Measurements from ENCODE around the gene PRKCA. TPM values are rescaled to one million over a fixed set of nuclear protein-coding genes. Genes with fewer than 3 reads are reported as not detected.

Gene PRKCA
- total and polyA plus RNA-seq, 10 of the 15 experiments (the other 5 are each of a cell fraction or from before 2014, with no cell fraction given) = 0.11 to 14.6 (median 0.72) TPM

DNA sequence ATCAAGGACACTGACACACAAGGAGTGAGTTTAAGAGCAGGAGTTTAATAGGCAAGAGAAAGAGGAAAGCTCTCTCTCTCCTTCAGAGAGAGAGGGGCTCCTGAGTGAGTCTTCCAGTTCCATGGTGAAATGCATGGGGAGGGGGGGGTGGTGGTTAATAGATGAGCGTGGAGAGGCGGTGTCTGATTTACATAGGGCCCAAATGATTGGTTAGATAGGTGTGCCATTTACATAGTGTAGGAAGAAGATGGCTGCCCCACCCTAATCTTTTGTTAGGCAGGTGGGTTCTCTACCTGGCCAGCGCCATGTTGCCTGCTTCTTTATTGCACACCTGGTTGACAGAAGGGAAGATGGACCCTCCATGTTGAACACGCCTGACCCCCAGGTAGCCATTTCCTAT lies 282.5 kb downstream of the PRKCA start:
- Histone ChIP-seq H2AFZ (ENCODE audit: control insufficient read depth, low read depth, low read length) (no peak overlapping the region), H4K20me1 (ENCODE audit: control insufficient read depth, insufficient read depth) (no peaks in the 10 kb centered on the region), H3K36me3 (ENCODE audit: control insufficient read depth in 2 of 2, insufficient read depth in 2 of 2, low read length in 1 of 2) (no peaks in the 10 kb centered on the region), H3K27ac (ENCODE audit: control insufficient read depth, insufficient read depth) (no peak overlapping the region), H3K4me2 (ENCODE audit: control insufficient read depth, insufficient read depth) (no peak overlapping the region), H3K9me3 (replicated peaks; ENCODE audit: control insufficient read depth, insufficient read depth, low read length) (no peaks in the 10 kb centered on the region), H3K4me3 (no peak overlapping the region), H3K9ac (ENCODE audit: control insufficient read depth, insufficient read depth, low read length) (no peak overlapping the region), H3K27me3 (replicated peaks in 1 of 2; ENCODE audit: control insufficient read depth in 2 of 2, insufficient read depth in 2 of 2, low read length in 1 of 2) (no peaks in the 10 kb centered on the region), H3K79me2 (ENCODE audit: control insufficient read depth, insufficient read depth, low read length) (no peaks in the 10 kb centered on the region), H3K4me1 (ENCODE audit: control insufficient read depth, insufficient read depth, low read length) (no peaks in the 10 kb centered on the region)
- intact Hi-C loops (cut with micrococcal nuclease; ENCODE audit: unreplicated experiment) (no loop called here), in situ Hi-C loops (cut with MboI) (no loop called here)
- ATAC-seq (no peak), FAIRE-seq (no peak), DNase-seq (ENCODE audit: low read depth, low spot score) (no peak)
- CTCF ChIA-PET = interaction anchor here (0.6 kb wide), 1 partner anchor 85 kb away, joined by 4 read pairs; no protein-coding TSS in a partner anchor
- WGBS (ENCODE audit: insufficient coverage, insufficient replicate concordance, low lambda C conversion rate, missing lambda C conversion rate) = 39% methylated on average over 4 of the region's 4 CpGs
- no TSS peak for BruUV-seq (replicated peaks)
- SMC1A ChIA-PET (ENCODE audit: uncharacterized antibody, unreplicated experiment) = no interaction called here
- POLR2A ChIA-PET = no interaction called here
- RAD21 ChIA-PET (ENCODE audit: unreplicated experiment) = no interaction called here
- TF ChIP-seq, protein P1, sequence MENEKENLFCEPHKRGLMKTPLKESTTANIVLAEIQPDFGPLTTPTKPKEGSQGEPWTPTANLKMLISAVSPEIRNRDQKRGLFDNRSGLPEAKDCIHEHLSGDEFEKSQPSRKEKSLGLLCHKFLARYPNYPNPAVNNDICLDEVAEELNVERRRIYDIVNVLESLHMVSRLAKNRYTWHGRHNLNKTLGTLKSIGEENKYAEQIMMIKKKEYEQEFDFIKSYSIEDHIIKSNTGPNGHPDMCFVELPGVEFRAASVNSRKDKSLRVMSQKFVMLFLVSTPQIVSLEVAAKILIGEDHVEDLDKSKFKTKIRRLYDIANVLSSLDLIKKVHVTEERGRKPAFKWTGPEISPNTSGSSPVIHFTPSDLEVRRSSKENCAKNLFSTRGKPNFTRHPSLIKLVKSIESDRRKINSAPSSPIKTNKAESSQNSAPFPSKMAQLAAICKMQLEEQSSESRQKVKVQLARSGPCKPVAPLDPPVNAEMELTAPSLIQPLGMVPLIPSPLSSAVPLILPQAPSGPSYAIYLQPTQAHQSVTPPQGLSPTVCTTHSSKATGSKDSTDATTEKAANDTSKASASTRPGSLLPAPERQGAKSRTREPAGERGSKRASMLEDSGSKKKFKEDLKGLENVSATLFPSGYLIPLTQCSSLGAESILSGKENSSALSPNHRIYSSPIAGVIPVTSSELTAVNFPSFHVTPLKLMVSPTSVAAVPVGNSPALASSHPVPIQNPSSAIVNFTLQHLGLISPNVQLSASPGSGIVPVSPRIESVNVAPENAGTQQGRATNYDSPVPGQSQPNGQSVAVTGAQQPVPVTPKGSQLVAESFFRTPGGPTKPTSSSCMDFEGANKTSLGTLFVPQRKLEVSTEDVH (IDR thresholded peaks at IDR 0.05; ENCODE audit: low read depth, partially characterized antibody) = no peak
- TF ChIP-seq, protein P2, sequence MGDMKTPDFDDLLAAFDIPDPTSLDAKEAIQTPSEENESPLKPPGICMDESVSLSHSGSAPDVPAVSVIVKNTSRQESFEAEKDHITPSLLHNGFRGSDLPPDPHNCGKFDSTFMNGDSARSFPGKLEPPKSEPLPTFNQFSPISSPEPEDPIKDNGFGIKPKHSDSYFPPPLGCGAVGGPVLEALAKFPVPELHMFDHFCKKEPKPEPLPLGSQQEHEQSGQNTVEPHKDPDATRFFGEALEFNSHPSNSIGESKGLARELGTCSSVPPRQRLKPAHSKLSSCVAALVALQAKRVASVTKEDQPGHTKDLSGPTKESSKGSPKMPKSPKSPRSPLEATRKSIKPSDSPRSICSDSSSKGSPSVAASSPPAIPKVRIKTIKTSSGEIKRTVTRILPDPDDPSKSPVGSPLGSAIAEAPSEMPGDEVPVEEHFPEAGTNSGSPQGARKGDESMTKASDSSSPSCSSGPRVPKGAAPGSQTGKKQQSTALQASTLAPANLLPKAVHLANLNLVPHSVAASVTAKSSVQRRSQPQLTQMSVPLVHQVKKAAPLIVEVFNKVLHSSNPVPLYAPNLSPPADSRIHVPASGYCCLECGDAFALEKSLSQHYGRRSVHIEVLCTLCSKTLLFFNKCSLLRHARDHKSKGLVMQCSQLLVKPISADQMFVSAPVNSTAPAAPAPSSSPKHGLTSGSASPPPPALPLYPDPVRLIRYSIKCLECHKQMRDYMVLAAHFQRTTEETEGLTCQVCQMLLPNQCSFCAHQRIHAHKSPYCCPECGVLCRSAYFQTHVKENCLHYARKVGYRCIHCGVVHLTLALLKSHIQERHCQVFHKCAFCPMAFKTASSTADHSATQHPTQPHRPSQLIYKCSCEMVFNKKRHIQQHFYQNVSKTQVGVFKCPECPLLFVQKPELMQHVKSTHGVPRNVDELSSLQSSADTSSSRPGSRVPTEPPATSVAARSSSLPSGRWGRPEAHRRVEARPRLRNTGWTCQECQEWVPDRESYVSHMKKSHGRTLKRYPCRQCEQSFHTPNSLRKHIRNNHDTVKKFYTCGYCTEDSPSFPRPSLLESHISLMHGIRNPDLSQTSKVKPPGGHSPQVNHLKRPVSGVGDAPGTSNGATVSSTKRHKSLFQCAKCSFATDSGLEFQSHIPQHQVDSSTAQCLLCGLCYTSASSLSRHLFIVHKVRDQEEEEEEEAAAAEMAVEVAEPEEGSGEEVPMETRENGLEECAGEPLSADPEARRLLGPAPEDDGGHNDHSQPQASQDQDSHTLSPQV (IDR thresholded peaks at IDR 0.05) = no peak
- no peak for TF ChIP-seq TAF1 (IDR thresholded peaks at IDR 0.05; ENCODE audit: borderline replicate concordance, low read depth, low read length)
- TF ChIP-seq, protein P3, sequence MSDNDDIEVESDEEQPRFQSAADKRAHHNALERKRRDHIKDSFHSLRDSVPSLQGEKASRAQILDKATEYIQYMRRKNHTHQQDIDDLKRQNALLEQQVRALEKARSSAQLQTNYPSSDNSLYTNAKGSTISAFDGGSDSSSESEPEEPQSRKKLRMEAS (IDR thresholded peaks at IDR 0.05; ENCODE audit: low read depth, low read length) = no peak
- TF ChIP-seq, protein P4, sequence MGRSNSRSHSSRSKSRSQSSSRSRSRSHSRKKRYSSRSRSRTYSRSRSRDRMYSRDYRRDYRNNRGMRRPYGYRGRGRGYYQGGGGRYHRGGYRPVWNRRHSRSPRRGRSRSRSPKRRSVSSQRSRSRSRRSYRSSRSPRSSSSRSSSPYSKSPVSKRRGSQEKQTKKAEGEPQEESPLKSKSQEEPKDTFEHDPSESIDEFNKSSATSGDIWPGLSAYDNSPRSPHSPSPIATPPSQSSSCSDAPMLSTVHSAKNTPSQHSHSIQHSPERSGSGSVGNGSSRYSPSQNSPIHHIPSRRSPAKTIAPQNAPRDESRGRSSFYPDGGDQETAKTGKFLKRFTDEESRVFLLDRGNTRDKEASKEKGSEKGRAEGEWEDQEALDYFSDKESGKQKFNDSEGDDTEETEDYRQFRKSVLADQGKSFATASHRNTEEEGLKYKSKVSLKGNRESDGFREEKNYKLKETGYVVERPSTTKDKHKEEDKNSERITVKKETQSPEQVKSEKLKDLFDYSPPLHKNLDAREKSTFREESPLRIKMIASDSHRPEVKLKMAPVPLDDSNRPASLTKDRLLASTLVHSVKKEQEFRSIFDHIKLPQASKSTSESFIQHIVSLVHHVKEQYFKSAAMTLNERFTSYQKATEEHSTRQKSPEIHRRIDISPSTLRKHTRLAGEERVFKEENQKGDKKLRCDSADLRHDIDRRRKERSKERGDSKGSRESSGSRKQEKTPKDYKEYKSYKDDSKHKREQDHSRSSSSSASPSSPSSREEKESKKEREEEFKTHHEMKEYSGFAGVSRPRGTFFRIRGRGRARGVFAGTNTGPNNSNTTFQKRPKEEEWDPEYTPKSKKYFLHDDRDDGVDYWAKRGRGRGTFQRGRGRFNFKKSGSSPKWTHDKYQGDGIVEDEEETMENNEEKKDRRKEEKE (IDR thresholded peaks at IDR 0.05) = no peak
- no peak for TF ChIP-seq KAT2A (conservative IDR thresholded peaks at IDR 0.05; ENCODE audit: control insufficient read depth, low read depth, low read length)
- TF ChIP-seq PAX8 (IDR thresholded peaks at IDR 0.05) = no peak
- TF ChIP-seq ESRRA (IDR thresholded peaks at IDR 0.05; ENCODE audit: low read length) = no peak
- no peak for TF ChIP-seq RELA (IDR thresholded peaks at IDR 0.05; ENCODE audit: borderline replicate concordance, partially characterized antibody)

All from GM12878 (cell line).